Kidney (tissue), 14 donors: ENCODE data around the gene KCNK18. TPM values are rescaled to one million over a fixed set of nuclear protein-coding genes. Genes with fewer than 3 reads are reported as not detected.
"Not testable (repeated sequence)": the region's sequence is repeated elsewhere in the genome, so short reads cannot be mapped to it uniquely, and the experiment has no call there.

Source experiments
- DNase-seq, 5 donors: peaks; one replicate each; pipeline ENCODE4 v3.0.0-alpha.2; 2013 to 2020
- FAIRE-seq: peaks from 2 replicates; lab custom pipeline; 2012; peaks lifted over from hg19 to GRCh38; lab: Jason Lieb, UNC
- H3K27ac ChIP-seq, 2 donors: one replicate each; pipeline ENCODE4 v1.7.0; 2013; ENCODE audit warnings: low read depth in 2 of 2, low read length in 2 of 2, inconsistent platforms in 1 of 2
- H3K27me3 ChIP-seq: one replicate; pipeline ENCODE4 v1.7.1; 2013; ENCODE audit warnings: low read length, inconsistent platforms; ENCODE audit not compliant: control insufficient read depth, insufficient read depth
- H3K36me3 ChIP-seq, 3 donors: one replicate each; pipeline versions ENCODE4 v1.7.0 to v1.7.1; 2013; ENCODE audit warnings: low read length in 3 of 3, control low read depth in 1 of 3, inconsistent platforms in 1 of 3; ENCODE audit not compliant: insufficient read depth in 3 of 3, control insufficient read depth in 2 of 3
- H3K4me1 ChIP-seq, 3 donors: one replicate each; pipeline versions ENCODE4 v1.7.0 to v1.7.1; 2013; ENCODE audit warnings: low read length in 3 of 3, inconsistent platforms in 1 of 3, low read depth in 1 of 3; ENCODE audit not compliant: control insufficient read depth in 2 of 3, insufficient read depth in 2 of 3
- H3K4me3 ChIP-seq, 3 donors: one replicate each; pipeline versions ENCODE4 v1.7.0 to v1.8.1; 2013; ENCODE audit warnings: low read length in 3 of 3, control low read depth in 1 of 3, inconsistent platforms in 1 of 3
- H3K9ac ChIP-seq, 3 donors: one replicate each; pipeline versions ENCODE4 v1.7.0 to v1.7.1; 2013; ENCODE audit warnings: low read length in 3 of 3, control low read depth in 1 of 3, inconsistent platforms in 1 of 3
- H3K9me3 ChIP-seq, 3 donors: one replicate each; pipeline versions ENCODE4 v1.7.0 to v1.7.1; 2013; ENCODE audit warnings: low read length in 3 of 3, control low read depth in 1 of 3, inconsistent platforms in 1 of 3; ENCODE audit not compliant: control insufficient read depth in 2 of 3, insufficient read depth in 1 of 3
- intact Hi-C: fragments of 100-400 bp; cut with DNase I; formaldehyde crosslinking; loops from one replicate; pipeline ENCODE4 v1.11.1; 2022
- polyA plus RNA-seq: library from polyadenylated mRNA; stranded (reverse); fragments of 350-450 nt; fragmentation: Illumina TruSeq; extraction: RNeasy Lipid Tissue Mini Kit (QIAGEN cat#74804); gene quantifications from one replicate; pipeline ENCODE4 v1.2.3, GENCODE V29; 2014; ENCODE audit warnings: low read depth, low replicate concordance; ENCODE audit not compliant: insufficient read depth
- total RNA-seq: library from RNA; stranded (reverse); fragmentation: NEBNext Ultra II Directional; extraction: Animal tissue kit (Norgen Biotek cat#: 25700); gene quantifications from one replicate; pipeline ENCODE4 v1.2.1, GENCODE V29; 2021
- TF ChIP-seq, protein P1 (sequence below): IDR thresholded peaks from 3 replicates; pipeline ENCODE4 v1.5.1; 2012; ENCODE audit warnings: mild to moderate bottlenecking, moderate library complexity, borderline replicate concordance; ENCODE audit not compliant: insufficient read depth; ENCODE audit errors: extremely low read depth
- donor health status: control.
- donor health status: control.
- donor health status: control.
- donor health status: control.
- donor health status: control.
- donor health status: DM: yes; HTN: yes; CAD: no.
- donor health status: Normal renal cell carcinoma (clear cell type).

The KCNK18 gene
- total and polyA plus RNA-seq, 2 donors from 2014 or later, result not detected

GRCh38 chr10:117228210-117228609 lies 30.9 kb downstream of the KCNK18 start:
- H3K4me1 ChIP-seq, result no peaks in the 10 kb centered on the region
- H3K27me3 ChIP-seq, result no peaks in the 10 kb centered on the region
- no peak overlapping the region for H3K9ac ChIP-seq
- H3K27ac ChIP-seq, result no peak overlapping the region
- no peak for DNase-seq
- no peak overlapping the region for H3K4me3 ChIP-seq
- TF ChIP-seq, protein P1, sequence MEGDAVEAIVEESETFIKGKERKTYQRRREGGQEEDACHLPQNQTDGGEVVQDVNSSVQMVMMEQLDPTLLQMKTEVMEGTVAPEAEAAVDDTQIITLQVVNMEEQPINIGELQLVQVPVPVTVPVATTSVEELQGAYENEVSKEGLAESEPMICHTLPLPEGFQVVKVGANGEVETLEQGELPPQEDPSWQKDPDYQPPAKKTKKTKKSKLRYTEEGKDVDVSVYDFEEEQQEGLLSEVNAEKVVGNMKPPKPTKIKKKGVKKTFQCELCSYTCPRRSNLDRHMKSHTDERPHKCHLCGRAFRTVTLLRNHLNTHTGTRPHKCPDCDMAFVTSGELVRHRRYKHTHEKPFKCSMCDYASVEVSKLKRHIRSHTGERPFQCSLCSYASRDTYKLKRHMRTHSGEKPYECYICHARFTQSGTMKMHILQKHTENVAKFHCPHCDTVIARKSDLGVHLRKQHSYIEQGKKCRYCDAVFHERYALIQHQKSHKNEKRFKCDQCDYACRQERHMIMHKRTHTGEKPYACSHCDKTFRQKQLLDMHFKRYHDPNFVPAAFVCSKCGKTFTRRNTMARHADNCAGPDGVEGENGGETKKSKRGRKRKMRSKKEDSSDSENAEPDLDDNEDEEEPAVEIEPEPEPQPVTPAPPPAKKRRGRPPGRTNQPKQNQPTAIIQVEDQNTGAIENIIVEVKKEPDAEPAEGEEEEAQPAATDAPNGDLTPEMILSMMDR, result no peak
- intact Hi-C loops, result no loop called here
- H3K9me3 ChIP-seq, result no peaks in the 10 kb centered on the region
- no peak for FAIRE-seq
- H3K36me3 ChIP-seq, result no peaks in the 10 kb centered on the region

DNA sequence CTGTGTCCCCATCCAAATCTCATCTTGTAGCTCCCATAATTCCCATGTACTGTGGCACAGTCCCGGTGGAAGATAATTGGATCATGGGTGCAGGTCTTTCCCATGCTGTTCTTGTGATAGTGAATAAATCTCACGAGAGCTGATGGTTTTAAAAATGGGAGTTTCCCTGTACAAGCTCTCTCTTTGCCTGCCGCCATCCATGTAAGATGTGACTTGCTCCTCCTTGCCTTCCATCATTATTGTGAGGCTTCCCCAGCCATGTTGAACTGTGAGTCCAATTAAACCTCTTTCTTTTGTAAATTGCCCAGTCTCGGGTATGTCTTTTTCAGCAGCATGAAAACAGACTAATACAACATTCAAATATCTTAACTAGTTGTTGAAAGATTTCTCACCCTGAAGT lies 32.8 kb downstream of the KCNK18 start:
- FAIRE-seq, H3K27me3 ChIP-seq, intact Hi-C loops: not testable (repeated sequence)

DNA sequence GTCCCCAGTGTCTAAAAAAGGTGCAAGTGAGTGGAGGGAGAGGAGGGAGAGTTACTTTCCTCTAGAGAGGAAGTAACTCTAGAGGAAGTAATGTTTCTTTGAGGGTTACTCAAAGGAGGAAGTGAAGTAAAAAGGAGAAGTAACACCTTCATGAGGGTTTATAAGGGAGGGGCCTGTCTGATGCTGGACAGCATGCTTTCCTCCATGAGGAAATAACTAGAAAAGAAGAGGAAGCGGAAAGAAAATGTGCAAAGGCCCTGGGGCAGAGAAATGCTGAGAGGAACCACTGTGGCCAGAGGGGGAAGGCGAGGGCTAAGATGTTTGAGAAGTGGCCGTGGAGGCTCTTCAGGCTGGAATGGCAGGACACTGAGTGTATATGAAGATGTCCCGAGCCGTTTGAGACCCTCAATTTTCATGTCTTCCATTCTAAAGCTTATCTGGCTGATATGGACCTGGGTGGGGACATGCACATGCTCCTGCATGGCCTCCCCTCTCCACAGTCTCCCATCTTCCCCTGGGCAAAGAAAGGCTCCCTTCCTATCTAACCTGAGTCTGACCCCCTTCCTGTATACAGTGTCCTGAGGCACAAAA lies 40.2 kb downstream of the KCNK18 start:
- intact Hi-C loops, result no loop called here
- Histone ChIP-seq H3K27ac (no peak overlapping the region), H3K9ac (no peak overlapping the region), H3K36me3 (no peaks in the 10 kb centered on the region), H3K9me3 (no peaks in the 10 kb centered on the region), H3K4me3 (no peak overlapping the region), H3K27me3 (peaks cover 6% of the 10 kb centered on the region), H3K4me1 (no peaks in the 10 kb centered on the region)
- TF ChIP-seq, protein P1, result no peak
- FAIRE-seq (no peak), DNase-seq (peak in 1 of 5 donors; percentile 32)

More for the DNA sequence above, 32.8 kb downstream of the KCNK18 start:
- not testable (repeated sequence) for H3K9me3 ChIP-seq, H3K27ac ChIP-seq, H3K36me3 ChIP-seq, H3K4me1 ChIP-seq, H3K9ac ChIP-seq, H3K4me3 ChIP-seq, DNase-seq

GRCh38 chr10:117239051-117239450 lies 41.8 kb downstream of the KCNK18 start:
- intact Hi-C loops, result no loop called here
- TF ChIP-seq, protein P1, result no peak
- H3K9me3 ChIP-seq, result no peaks in the 10 kb centered on the region
- no peaks in the 10 kb centered on the region for H3K36me3 ChIP-seq
- DNase-seq, result peak in 1 of 5 donors; percentile 39
- H3K27ac ChIP-seq, result no peak overlapping the region
- H3K9ac ChIP-seq, result no peak overlapping the region
- peaks cover 6% of the 10 kb centered on the region for H3K27me3 ChIP-seq
- no peak overlapping the region for H3K4me3 ChIP-seq
- FAIRE-seq, result no peak
- no peaks in the 10 kb centered on the region for H3K4me1 ChIP-seq
